SH-SY5Y (cell line): ENCODE measurements around the gene FAM98C.

ENCODE experiments used
- GATA2 ChIP-seq: IDR thresholded peaks from 2 replicates; pipeline ENCODE4 v1.6.1; 2011; ENCODE audit warnings: mild to moderate bottlenecking, low read depth, low read length
- GATA3 ChIP-seq: IDR thresholded peaks from 2 replicates; pipeline ENCODE4 v1.6.1; 2011; ENCODE audit warnings: low read depth, mild to moderate bottlenecking, low read length, moderate library complexity

DNA sequence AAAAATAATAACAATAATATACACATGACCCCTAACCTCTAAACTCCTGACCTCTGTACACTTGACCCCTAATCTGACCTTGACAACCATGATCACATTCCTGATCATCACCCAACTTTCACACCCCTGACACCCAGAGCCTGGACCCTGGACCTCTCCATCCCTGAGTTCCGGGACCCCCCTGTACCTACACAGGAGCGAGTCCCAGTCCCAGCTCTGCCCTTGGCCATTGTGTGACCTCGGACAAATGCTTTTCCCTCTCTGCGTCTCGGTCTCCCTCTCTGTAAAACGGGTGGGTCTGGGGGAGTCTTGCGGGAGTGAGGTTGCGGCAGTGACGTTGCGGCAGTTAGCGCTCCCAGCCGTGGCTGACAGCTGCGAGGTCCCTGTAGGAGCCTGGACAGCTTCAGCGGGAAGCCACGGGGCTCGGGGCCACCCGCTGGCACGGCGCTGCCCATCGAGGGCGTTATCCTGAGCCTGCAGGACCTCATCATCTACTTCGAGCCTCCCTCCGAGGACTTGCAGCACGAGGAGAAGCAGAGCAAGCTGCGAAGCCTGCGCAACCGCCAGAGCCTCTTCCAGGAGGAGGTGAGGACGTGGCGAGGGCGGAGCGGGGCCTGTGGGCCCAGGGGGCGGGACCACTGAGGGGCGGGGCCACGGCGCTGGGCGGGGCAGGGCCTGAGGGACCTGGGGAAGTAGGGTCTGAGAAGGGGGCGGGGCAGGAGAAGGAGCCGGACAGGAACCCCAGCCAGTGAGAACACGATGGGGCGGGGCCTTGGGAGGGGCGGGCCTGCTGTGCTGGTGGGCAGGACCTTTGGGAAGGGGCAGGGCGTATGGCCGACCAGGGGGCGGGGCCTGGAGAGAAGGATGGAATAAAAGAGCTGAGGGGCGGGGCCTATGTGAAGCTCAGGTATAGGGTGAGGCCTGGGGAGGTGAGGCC is 49.8 kb downstream of the FAM98C start:
- TF ChIP-seq GATA2: no peak
- no peak for TF ChIP-seq GATA3
